ENCODE results near the gene ADGRD1. TPM values are rescaled to one million over a fixed set of nuclear protein-coding genes. Genes with fewer than 3 reads are reported as not detected.

Gene ADGRD1
- total RNA-seq, 1 donor from 2014 or later, result 1.7 TPM

GRCh38 chr12:131174901-131175300 lies 221.2 kb downstream of the ADGRD1 start:
- no peak overlapping the region for H3K27ac Mint-ChIP-seq (ENCODE audit: unreplicated experiment)
- TF ChIP-seq, protein P1, sequence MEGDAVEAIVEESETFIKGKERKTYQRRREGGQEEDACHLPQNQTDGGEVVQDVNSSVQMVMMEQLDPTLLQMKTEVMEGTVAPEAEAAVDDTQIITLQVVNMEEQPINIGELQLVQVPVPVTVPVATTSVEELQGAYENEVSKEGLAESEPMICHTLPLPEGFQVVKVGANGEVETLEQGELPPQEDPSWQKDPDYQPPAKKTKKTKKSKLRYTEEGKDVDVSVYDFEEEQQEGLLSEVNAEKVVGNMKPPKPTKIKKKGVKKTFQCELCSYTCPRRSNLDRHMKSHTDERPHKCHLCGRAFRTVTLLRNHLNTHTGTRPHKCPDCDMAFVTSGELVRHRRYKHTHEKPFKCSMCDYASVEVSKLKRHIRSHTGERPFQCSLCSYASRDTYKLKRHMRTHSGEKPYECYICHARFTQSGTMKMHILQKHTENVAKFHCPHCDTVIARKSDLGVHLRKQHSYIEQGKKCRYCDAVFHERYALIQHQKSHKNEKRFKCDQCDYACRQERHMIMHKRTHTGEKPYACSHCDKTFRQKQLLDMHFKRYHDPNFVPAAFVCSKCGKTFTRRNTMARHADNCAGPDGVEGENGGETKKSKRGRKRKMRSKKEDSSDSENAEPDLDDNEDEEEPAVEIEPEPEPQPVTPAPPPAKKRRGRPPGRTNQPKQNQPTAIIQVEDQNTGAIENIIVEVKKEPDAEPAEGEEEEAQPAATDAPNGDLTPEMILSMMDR (IDR thresholded peaks at IDR 0.05; ENCODE audit: unreplicated experiment), result no peak
- no peaks in the 10 kb centered on the region for H3K27me3 Mint-ChIP-seq (ENCODE audit: unreplicated experiment)

GRCh38 chr12:131176266-131176665 lies 222.6 kb downstream of the ADGRD1 start:
- DNase-seq (ENCODE audit: low spot score), result no peak
- Mint-ChIP-seq H3K9me3 (ENCODE audit: unreplicated experiment) (no peaks in the 10 kb centered on the region), H3K27me3 (ENCODE audit: unreplicated experiment) (no peaks in the 10 kb centered on the region), H3K4me3 (ENCODE audit: unreplicated experiment) (no peak overlapping the region), H3K4me1 (ENCODE audit: unreplicated experiment) (no peaks in the 10 kb centered on the region), H3K27ac (ENCODE audit: unreplicated experiment) (no peak overlapping the region), H3K36me3 (ENCODE audit: low read depth, unreplicated experiment) (no peaks in the 10 kb centered on the region)
- TF ChIP-seq, protein P1 (IDR thresholded peaks at IDR 0.05; ENCODE audit: unreplicated experiment), result no peak

More at GRCh38 chr12:131174901-131175300, 221.2 kb downstream of the ADGRD1 start:
- Mint-ChIP-seq H3K4me3 (ENCODE audit: unreplicated experiment) (no peak overlapping the region), H3K4me1 (ENCODE audit: unreplicated experiment) (no peaks in the 10 kb centered on the region), H3K36me3 (ENCODE audit: low read depth, unreplicated experiment) (no peaks in the 10 kb centered on the region), H3K9me3 (ENCODE audit: unreplicated experiment) (no peaks in the 10 kb centered on the region)
- DNase-seq (ENCODE audit: low spot score), result no peak

GRCh38 chr12:131176926-131177325 lies 223.2 kb downstream of the ADGRD1 start:
- Mint-ChIP-seq H3K36me3 (ENCODE audit: low read depth, unreplicated experiment) (no peaks in the 10 kb centered on the region), H3K27ac (ENCODE audit: unreplicated experiment) (no peak overlapping the region), H3K4me1 (ENCODE audit: unreplicated experiment) (no peaks in the 10 kb centered on the region), H3K9me3 (ENCODE audit: unreplicated experiment) (no peaks in the 10 kb centered on the region), H3K4me3 (ENCODE audit: unreplicated experiment) (no peak overlapping the region), H3K27me3 (ENCODE audit: unreplicated experiment) (no peaks in the 10 kb centered on the region)
- no peak for DNase-seq (ENCODE audit: low spot score)
- TF ChIP-seq, protein P1 (IDR thresholded peaks at IDR 0.05; ENCODE audit: unreplicated experiment), result no peak

DNA sequence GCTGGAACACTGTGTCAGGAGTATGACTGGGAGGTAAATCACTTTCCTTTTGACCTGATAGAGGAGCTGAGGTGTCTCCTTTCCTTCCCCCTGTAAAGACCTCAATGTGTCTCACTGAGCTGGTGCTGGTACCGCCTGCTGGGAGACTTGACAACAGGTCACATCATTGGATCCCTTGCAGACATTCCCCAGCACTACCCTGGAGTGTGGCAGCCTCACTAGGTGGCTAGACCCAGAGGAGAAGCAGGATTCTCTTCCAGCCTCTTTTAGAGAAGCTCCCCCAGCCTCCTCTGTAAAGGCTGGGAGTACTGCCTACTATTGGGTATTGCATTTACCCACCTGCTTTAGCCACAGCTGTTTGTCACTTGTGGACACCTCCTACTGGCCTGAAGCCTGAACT lies 223.9 kb downstream of the ADGRD1 start:
- no peak overlapping the region for H3K4me3 Mint-ChIP-seq (ENCODE audit: unreplicated experiment)
- no peak for DNase-seq (ENCODE audit: low spot score)
- H3K27me3 Mint-ChIP-seq (ENCODE audit: unreplicated experiment), result no peaks in the 10 kb centered on the region
- H3K9me3 Mint-ChIP-seq (ENCODE audit: unreplicated experiment), result no peaks in the 10 kb centered on the region
- no peaks in the 10 kb centered on the region for H3K4me1 Mint-ChIP-seq (ENCODE audit: unreplicated experiment)
- TF ChIP-seq, protein P1 (IDR thresholded peaks at IDR 0.05; ENCODE audit: unreplicated experiment), result no peak
- no peak overlapping the region for H3K27ac Mint-ChIP-seq (ENCODE audit: unreplicated experiment)
- no peaks in the 10 kb centered on the region for H3K36me3 Mint-ChIP-seq (ENCODE audit: low read depth, unreplicated experiment)

DNA sequence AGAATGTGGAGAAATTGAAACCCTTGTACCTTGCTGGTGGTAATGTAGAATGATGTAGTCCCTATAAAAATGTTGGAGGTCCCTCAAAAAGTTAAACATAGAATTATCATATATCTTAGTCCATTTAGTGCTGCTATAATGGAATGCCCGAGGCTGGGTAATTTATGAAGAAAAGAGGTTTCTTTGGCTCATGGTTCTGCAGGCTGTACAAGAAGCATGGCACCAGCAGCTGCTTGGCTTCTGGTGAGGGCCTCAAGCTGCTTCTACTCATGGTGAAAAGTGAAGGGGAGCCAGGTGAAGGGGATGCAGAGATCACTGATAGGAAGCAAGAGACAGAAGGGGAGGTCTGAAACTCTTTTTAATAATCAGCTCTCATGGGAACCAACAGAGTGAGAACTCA lies 233.9 kb downstream of the ADGRD1 start:
- Mint-ChIP-seq H3K27me3 (ENCODE audit: unreplicated experiment) (peaks cover 2% of the 10 kb centered on the region), H3K9me3 (ENCODE audit: unreplicated experiment) (no peaks in the 10 kb centered on the region), H3K36me3 (ENCODE audit: low read depth, unreplicated experiment) (no peaks in the 10 kb centered on the region), H3K27ac (ENCODE audit: unreplicated experiment) (no peak overlapping the region), H3K4me1 (ENCODE audit: unreplicated experiment) (no peaks in the 10 kb centered on the region), H3K4me3 (ENCODE audit: unreplicated experiment) (peak overlapping the region; percentile 66)
- TF ChIP-seq, protein P1 (IDR thresholded peaks at IDR 0.05; ENCODE audit: unreplicated experiment), result no peak
- no peak for DNase-seq (ENCODE audit: low spot score)

Measured in endothelial cell (in vitro differentiated cells).